Thyroid gland (tissue), 4 donors: ENCODE measurements around the gene LMTK3.

ENCODE experiments used
- CTCF ChIP-seq, 6 experiments: fragments of 200-600 bp in 3 of 6; fragments of 450-650 bp in 3 of 6; sonication (generic) in 3 of 6; IDR thresholded peaks; one replicate each; pipeline ENCODE4 v1.5.1; 2016 to 2019; ENCODE audit warnings: antibody characterized with exemption in 6 of 6, mild to moderate bottlenecking in 2 of 6, inconsistent platforms in 1 of 6, moderate library complexity in 1 of 6
- POLR2A ChIP-seq, 2 donors: fragments of 450-650 bp; IDR thresholded peaks; one replicate each; pipeline ENCODE4 v1.6.1; 2017; ENCODE audit warnings: antibody characterized with exemption in 2 of 2, mild to moderate bottlenecking in 2 of 2, moderate library complexity in 1 of 2

DNA sequence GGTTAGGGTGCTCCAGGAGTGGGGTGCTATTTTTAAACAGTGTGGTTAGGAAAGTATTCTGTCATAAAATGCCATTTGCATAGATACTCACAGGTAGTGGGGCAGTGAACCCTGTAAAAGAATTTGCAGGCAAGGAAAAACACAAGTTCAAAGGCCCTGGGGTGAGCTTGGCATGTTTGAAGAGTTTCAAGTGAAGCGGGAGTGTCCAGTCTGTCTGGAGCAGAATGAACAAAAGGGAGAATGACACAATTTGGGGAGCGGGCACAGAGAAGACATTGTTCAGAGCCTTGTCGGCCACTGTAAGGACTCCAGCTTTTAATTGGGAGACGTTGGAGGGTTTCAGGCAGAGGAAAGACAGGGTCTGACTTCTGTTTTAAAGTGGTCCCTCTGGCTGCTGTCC, 63.1 kb downstream of the LMTK3 start:
- TF ChIP-seq CTCF (IDR thresholded peaks at IDR 0.05) (no peak), POLR2A (IDR thresholded peaks at IDR 0.05) (no peak)
